ENCODE results near the gene DDA1.

GRCh38 chr19:17351815-17352435, 42.6 kb downstream of the DDA1 start:
- TF ChIP-seq, protein P1, sequence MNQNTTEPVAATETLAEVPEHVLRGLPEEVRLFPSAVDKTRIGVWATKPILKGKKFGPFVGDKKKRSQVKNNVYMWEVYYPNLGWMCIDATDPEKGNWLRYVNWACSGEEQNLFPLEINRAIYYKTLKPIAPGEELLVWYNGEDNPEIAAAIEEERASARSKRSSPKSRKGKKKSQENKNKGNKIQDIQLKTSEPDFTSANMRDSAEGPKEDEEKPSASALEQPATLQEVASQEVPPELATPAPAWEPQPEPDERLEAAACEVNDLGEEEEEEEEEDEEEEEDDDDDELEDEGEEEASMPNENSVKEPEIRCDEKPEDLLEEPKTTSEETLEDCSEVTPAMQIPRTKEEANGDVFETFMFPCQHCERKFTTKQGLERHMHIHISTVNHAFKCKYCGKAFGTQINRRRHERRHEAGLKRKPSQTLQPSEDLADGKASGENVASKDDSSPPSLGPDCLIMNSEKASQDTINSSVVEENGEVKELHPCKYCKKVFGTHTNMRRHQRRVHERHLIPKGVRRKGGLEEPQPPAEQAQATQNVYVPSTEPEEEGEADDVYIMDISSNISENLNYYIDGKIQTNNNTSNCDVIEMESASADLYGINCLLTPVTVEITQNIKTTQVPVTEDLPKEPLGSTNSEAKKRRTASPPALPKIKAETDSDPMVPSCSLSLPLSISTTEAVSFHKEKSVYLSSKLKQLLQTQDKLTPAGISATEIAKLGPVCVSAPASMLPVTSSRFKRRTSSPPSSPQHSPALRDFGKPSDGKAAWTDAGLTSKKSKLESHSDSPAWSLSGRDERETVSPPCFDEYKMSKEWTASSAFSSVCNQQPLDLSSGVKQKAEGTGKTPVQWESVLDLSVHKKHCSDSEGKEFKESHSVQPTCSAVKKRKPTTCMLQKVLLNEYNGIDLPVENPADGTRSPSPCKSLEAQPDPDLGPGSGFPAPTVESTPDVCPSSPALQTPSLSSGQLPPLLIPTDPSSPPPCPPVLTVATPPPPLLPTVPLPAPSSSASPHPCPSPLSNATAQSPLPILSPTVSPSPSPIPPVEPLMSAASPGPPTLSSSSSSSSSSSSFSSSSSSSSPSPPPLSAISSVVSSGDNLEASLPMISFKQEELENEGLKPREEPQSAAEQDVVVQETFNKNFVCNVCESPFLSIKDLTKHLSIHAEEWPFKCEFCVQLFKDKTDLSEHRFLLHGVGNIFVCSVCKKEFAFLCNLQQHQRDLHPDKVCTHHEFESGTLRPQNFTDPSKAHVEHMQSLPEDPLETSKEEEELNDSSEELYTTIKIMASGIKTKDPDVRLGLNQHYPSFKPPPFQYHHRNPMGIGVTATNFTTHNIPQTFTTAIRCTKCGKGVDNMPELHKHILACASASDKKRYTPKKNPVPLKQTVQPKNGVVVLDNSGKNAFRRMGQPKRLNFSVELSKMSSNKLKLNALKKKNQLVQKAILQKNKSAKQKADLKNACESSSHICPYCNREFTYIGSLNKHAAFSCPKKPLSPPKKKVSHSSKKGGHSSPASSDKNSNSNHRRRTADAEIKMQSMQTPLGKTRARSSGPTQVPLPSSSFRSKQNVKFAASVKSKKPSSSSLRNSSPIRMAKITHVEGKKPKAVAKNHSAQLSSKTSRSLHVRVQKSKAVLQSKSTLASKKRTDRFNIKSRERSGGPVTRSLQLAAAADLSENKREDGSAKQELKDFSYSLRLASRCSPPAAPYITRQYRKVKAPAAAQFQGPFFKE (tag by site-specific recombination; IDR thresholded peaks at IDR 0.05; ENCODE audit: borderline replicate concordance), result no peak
- no peak for TF ChIP-seq ZFP37 (tag by site-specific recombination; IDR thresholded peaks at IDR 0.05)
- TF ChIP-seq, protein P2, sequence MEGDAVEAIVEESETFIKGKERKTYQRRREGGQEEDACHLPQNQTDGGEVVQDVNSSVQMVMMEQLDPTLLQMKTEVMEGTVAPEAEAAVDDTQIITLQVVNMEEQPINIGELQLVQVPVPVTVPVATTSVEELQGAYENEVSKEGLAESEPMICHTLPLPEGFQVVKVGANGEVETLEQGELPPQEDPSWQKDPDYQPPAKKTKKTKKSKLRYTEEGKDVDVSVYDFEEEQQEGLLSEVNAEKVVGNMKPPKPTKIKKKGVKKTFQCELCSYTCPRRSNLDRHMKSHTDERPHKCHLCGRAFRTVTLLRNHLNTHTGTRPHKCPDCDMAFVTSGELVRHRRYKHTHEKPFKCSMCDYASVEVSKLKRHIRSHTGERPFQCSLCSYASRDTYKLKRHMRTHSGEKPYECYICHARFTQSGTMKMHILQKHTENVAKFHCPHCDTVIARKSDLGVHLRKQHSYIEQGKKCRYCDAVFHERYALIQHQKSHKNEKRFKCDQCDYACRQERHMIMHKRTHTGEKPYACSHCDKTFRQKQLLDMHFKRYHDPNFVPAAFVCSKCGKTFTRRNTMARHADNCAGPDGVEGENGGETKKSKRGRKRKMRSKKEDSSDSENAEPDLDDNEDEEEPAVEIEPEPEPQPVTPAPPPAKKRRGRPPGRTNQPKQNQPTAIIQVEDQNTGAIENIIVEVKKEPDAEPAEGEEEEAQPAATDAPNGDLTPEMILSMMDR (tag by site-specific recombination; IDR thresholded peaks at IDR 0.05), result no peak
- no peak for TF ChIP-seq ZNF707 (tag by site-specific recombination; IDR thresholded peaks at IDR 0.05)
- TF ChIP-seq, protein P3, sequence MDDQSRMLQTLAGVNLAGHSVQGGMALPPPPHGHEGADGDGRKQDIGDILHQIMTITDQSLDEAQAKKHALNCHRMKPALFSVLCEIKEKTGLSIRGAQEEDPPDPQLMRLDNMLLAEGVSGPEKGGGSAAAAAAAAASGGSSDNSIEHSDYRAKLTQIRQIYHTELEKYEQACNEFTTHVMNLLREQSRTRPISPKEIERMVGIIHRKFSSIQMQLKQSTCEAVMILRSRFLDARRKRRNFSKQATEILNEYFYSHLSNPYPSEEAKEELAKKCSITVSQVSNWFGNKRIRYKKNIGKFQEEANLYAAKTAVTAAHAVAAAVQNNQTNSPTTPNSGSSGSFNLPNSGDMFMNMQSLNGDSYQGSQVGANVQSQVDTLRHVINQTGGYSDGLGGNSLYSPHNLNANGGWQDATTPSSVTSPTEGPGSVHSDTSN (CRISPR knock-in tag; IDR thresholded peaks at IDR 0.05), result no peak
- TF ChIP-seq, protein P4, sequence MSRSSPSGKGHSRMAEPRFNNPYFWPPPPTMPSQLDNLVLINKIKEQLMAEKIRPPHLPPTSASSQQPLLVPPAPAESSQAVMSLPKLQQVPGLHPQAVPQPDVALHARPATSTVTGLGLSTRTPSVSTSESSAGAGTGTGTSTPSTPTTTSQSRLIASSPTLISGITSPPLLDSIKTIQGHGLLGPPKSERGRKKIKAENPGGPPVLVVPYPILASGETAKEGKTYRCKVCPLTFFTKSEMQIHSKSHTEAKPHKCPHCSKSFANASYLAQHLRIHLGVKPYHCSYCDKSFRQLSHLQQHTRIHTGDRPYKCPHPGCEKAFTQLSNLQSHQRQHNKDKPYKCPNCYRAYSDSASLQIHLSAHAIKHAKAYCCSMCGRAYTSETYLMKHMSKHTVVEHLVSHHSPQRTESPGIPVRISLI (tag by site-specific recombination; IDR thresholded peaks at IDR 0.05), result no peak
- TF ChIP-seq ZNF423 (tag by site-specific recombination; IDR thresholded peaks at IDR 0.05), result no peak
- no peak for TF ChIP-seq SETDB1 (IDR thresholded peaks at IDR 0.05; ENCODE audit: insufficient read length, low read length)
- no peak for TF ChIP-seq TCF7L2 (IDR thresholded peaks at IDR 0.05; ENCODE audit: borderline replicate concordance, low read depth, low read length)
- TF ChIP-seq ZNF221 (tag by site-specific recombination; IDR thresholded peaks at IDR 0.05; ENCODE audit: borderline replicate concordance), result no peak
- no peak for TF ChIP-seq BCL11B (tag by site-specific recombination; IDR thresholded peaks at IDR 0.05; ENCODE audit: low read depth)

All from HEK293 (cell line).